Measurements from ENCODE around the gene DHX58.

DHX58 gene

DNA sequence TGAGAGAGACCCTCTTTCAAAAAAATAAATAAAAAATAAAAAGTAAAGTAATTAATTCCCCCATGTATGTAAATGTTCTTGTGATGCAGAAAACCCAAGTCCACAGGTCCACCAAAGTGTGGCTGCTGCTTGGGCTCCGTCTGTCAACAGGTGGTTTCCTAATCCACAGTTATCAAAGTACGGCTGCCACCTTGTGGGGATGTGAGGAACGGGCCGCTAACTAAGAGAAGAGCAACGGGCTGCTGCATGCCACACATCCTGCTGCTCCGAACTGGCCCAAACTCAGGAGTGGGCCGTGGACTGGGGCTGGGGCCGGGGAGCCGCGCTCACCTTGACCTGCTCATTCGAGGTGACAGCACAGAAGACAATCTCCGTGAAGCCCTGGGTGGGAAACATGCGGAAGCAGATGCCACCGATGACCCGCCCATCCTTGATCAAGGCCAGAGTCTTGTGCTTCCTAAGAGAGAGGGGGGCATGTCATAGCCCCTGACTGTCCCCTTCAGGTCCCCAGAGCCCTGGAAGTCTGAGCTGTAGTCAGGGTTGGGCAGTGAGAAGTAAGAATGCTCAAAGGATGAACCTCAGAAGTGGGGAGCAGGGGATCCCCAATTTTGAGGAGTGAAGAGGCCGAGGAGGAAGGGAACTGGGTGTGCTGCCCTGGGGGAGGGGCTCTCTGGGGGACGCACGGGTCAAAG lies 4.3 kb upstream of the DHX58 start:
- TF ChIP-seq SIN3A (IDR thresholded peaks at IDR 0.05; ENCODE audit: borderline replicate concordance, insufficient read depth, low read length) (no peak), FOXP2 (optimal IDR thresholded peaks at IDR 0.05; ENCODE audit: borderline replicate concordance, extremely low read depth, extremely low read length, insufficient read depth) (peak; percentile 52)

DNA sequence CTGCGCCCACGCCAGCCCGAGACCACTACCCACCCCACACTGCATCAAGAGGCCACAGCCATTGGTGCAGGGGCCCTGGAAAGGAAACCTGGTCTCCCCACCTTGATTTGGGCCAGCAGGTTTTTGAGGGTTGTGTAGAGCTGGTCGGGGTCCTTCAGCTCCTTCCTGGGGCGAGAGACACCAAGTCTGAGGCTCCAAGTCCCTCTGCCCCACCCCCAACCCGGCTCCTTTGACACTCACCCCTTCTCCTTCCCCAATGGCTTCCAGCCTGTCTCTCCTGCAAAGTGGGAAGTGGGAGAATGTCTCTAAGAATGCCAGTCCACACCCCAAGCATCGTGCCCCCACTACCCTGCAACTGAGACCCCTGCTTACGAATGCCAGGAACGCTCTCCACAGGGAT lies 1.6 kb upstream of the DHX58 start:
- TF ChIP-seq TAF1 (IDR thresholded peaks at IDR 0.05; ENCODE audit: borderline replicate concordance, insufficient read depth, low read length): no peak
- TF ChIP-seq FOXP2 (optimal IDR thresholded peaks at IDR 0.05; ENCODE audit: borderline replicate concordance, extremely low read depth, extremely low read length, insufficient read depth): no peak
- TF ChIP-seq, protein P1, sequence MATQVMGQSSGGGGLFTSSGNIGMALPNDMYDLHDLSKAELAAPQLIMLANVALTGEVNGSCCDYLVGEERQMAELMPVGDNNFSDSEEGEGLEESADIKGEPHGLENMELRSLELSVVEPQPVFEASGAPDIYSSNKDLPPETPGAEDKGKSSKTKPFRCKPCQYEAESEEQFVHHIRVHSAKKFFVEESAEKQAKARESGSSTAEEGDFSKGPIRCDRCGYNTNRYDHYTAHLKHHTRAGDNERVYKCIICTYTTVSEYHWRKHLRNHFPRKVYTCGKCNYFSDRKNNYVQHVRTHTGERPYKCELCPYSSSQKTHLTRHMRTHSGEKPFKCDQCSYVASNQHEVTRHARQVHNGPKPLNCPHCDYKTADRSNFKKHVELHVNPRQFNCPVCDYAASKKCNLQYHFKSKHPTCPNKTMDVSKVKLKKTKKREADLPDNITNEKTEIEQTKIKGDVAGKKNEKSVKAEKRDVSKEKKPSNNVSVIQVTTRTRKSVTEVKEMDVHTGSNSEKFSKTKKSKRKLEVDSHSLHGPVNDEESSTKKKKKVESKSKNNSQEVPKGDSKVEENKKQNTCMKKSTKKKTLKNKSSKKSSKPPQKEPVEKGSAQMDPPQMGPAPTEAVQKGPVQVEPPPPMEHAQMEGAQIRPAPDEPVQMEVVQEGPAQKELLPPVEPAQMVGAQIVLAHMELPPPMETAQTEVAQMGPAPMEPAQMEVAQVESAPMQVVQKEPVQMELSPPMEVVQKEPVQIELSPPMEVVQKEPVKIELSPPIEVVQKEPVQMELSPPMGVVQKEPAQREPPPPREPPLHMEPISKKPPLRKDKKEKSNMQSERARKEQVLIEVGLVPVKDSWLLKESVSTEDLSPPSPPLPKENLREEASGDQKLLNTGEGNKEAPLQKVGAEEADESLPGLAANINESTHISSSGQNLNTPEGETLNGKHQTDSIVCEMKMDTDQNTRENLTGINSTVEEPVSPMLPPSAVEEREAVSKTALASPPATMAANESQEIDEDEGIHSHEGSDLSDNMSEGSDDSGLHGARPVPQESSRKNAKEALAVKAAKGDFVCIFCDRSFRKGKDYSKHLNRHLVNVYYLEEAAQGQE (IDR thresholded peaks at IDR 0.05; ENCODE audit: insufficient read depth in 1 of 2, low read depth in 2 of 2, low read length in 2 of 2): no peak
- TF ChIP-seq SIN3A (IDR thresholded peaks at IDR 0.05; ENCODE audit: borderline replicate concordance, insufficient read depth, low read length): no peak
- no peak for TF ChIP-seq POLR2AphosphoS5 (IDR thresholded peaks at IDR 0.05; ENCODE audit: low read depth, low read length)

DNA sequence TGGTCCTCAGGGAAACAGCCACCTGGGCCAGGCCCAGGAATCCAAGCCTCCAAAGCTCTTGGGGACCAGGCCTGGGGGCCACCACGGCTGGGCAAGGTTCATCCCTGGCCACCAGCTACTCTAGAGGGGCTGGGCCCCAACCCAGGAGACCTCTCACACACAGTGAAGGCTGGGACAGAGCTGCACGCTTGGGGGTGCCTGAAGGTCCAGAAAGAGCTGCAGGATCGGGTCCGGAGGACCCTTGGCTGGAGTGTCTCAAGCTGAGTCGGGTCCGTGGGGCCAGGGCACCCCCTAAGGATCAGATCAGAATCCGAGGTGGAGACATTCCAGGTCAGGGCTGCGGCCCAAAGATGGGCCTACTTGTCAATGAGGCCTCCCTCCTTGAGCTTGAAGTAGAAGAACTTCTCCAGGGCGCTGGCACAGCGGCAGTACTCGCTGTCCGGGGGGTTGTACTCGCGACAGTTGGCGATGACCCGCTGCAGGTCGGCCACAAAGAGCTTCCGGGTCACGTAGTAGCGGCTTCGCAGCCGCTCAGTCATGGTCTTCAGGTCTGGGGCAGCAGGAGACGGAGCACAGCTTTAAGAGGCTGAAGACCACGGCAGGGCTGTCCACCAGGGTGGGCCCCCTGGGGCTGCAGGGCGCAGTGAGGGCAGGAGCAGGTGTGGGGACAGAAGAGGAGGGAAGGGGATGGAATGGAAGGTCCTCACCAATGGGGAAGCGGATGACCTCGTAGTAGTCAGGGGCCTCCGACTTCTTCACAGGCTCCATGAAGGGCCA lies 967 bp upstream of the DHX58 start:
- TF ChIP-seq FOXP2 (optimal IDR thresholded peaks at IDR 0.05; ENCODE audit: borderline replicate concordance, extremely low read depth, extremely low read length, insufficient read depth): no peak
- TF ChIP-seq SIN3A (IDR thresholded peaks at IDR 0.05; ENCODE audit: borderline replicate concordance, insufficient read depth, low read length): no peak
- TF ChIP-seq POLR2AphosphoS5 (IDR thresholded peaks at IDR 0.05; ENCODE audit: low read depth, low read length): no peak
- TF ChIP-seq, protein P1 (IDR thresholded peaks at IDR 0.05; ENCODE audit: insufficient read depth in 1 of 2, low read depth in 2 of 2, low read length in 2 of 2): no peak
- no peak for TF ChIP-seq TAF1 (IDR thresholded peaks at IDR 0.05; ENCODE audit: borderline replicate concordance, insufficient read depth, low read length)

DNA sequence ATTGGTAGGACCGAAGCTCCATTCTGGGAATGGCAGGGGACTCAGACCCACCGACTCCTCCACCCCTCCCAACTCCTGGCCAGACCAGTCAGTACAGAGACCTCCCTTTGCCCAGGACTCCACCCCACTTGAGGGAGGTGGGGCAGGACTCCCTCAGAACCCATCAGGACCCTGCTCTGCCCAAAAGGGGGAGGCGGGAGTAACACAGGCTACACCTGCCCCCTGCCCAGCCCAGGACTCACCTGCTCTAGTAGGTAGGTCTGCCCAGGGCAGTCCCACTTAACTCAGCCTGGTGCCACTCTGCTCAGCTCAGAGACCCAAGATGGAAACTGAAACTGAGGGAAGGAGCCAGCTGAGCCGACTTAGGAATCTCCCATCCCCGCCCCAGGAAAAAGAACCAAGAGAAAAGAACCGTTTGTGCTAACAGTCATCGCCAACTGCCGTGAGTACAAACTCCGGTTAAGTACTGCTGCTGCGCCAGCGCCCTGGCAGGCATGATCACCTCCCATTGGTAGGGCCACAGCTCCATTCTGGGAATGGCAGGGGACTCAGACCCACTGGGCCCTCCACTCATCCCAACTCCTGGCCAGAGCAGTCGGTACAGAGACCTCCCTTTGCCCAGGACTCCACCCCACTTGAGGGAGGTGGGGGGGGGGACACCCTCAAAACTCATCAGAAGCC lies 503 bp downstream of the DHX58 start:
- TF ChIP-seq FOXP2 (optimal IDR thresholded peaks at IDR 0.05; ENCODE audit: borderline replicate concordance, extremely low read depth, extremely low read length, insufficient read depth) (no peak), TAF1 (IDR thresholded peaks at IDR 0.05; ENCODE audit: borderline replicate concordance, insufficient read depth, low read length) (no peak), SIN3A (IDR thresholded peaks at IDR 0.05; ENCODE audit: borderline replicate concordance, insufficient read depth, low read length) (no peak), POLR2AphosphoS5 (IDR thresholded peaks at IDR 0.05; ENCODE audit: low read depth, low read length) (no peak)
- TF ChIP-seq, protein P1 (IDR thresholded peaks at IDR 0.05; ENCODE audit: insufficient read depth in 1 of 2, low read depth in 2 of 2, low read length in 2 of 2): no peak

DNA sequence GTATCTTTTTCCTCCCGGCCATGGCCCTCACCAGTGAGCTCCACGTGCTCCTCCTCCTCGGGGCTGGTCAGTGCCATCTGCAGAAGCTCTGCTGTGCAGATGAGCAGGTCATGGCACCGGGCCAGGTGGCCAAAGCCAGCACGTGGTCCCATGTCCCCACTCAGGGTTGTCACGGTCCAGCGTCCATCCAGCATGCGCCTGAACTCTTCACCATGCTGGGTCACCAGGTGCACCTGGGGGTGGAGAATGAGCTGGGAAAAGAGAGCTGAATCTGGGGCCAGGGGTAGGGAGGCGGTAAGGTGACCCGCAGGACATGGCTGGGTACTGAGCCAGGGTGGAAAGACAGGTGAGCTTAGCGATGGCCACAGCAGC lies 1.3 kb downstream of the DHX58 start:
- TF ChIP-seq POLR2AphosphoS5 (IDR thresholded peaks at IDR 0.05; ENCODE audit: low read depth, low read length): no peak
- no peak for TF ChIP-seq SIN3A (IDR thresholded peaks at IDR 0.05; ENCODE audit: borderline replicate concordance, insufficient read depth, low read length)
- no peak for TF ChIP-seq TAF1 (IDR thresholded peaks at IDR 0.05; ENCODE audit: borderline replicate concordance, insufficient read depth, low read length)
- TF ChIP-seq, protein P1 (IDR thresholded peaks at IDR 0.05; ENCODE audit: insufficient read depth in 1 of 2, low read depth in 2 of 2, low read length in 2 of 2): no peak
- TF ChIP-seq FOXP2 (optimal IDR thresholded peaks at IDR 0.05; ENCODE audit: borderline replicate concordance, extremely low read depth, extremely low read length, insufficient read depth): no peak

Measured in PFSK-1 (cell line).